ENCODE data around the gene EPN3. TPM values are rescaled to one million over a fixed set of nuclear protein-coding genes. Genes with fewer than 3 reads are reported as not detected.

Gene EPN3
- total RNA-seq, 4 donors from 2014 or later, result 3.0 to 17.3 (median 13.0) TPM

DNA sequence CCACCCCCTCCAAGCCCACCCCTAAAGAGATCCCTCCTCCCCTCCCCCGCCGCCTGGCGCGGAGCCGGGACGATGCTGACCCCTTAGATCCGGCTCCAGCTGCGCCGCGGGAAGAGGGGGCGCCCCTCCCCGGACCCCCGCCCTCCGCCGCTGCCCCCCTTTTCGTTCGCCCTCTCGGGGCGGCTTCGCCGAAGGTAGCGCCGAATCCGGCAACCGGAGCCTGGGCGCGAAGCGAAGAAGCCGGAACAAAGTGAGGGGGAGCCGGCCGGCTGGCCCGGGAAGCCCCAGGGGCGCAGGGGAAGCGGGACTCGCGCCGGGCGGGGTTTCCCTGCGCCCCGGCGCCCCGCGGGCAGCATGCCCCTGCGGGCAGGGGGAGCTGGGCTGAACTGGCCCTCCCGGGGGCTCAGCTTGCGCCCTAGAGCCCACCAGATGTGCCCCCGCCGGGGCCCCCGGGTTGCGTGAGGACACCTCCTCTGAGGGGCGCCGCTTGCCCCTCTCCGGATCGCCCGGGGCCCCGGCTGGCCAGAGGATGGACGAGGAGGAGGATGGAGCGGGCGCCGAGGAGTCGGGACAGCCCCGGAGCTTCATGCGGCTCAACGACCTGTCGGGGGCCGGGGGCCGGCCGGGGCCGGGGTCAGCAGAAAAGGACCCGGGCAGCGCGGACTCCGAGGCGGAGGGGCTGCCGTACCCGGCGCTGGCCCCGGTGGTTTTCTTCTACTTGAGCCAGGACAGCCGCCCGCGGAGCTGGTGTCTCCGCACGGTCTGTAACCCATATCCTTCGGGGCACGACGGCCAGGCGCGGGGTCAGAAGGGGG, 28.6 kb downstream of the EPN3 start:
- Histone ChIP-seq H3K9me3 (no peaks in the 10 kb centered on the region), H3K27me3 (peaks cover 0 to 36% of the 10 kb centered on the region in 2 donors), H3K4me3 (peak overlapping the region; percentile 31 to 80 (median 57)), H3K27ac (peak overlapping the region in 1 of 4 donors; percentile 38), H3K36me3 (no peaks in the 10 kb centered on the region), H3K4me1 (peaks cover 0 to 42% (median 30%) of the 10 kb centered on the region in 4 donors)
- no peak for TF ChIP-seq POLR2A (IDR thresholded peaks at IDR 0.05)
- TF ChIP-seq, protein P1, sequence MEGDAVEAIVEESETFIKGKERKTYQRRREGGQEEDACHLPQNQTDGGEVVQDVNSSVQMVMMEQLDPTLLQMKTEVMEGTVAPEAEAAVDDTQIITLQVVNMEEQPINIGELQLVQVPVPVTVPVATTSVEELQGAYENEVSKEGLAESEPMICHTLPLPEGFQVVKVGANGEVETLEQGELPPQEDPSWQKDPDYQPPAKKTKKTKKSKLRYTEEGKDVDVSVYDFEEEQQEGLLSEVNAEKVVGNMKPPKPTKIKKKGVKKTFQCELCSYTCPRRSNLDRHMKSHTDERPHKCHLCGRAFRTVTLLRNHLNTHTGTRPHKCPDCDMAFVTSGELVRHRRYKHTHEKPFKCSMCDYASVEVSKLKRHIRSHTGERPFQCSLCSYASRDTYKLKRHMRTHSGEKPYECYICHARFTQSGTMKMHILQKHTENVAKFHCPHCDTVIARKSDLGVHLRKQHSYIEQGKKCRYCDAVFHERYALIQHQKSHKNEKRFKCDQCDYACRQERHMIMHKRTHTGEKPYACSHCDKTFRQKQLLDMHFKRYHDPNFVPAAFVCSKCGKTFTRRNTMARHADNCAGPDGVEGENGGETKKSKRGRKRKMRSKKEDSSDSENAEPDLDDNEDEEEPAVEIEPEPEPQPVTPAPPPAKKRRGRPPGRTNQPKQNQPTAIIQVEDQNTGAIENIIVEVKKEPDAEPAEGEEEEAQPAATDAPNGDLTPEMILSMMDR (IDR thresholded peaks at IDR 0.05), result no peak
- no peak for DNase-seq

DNA sequence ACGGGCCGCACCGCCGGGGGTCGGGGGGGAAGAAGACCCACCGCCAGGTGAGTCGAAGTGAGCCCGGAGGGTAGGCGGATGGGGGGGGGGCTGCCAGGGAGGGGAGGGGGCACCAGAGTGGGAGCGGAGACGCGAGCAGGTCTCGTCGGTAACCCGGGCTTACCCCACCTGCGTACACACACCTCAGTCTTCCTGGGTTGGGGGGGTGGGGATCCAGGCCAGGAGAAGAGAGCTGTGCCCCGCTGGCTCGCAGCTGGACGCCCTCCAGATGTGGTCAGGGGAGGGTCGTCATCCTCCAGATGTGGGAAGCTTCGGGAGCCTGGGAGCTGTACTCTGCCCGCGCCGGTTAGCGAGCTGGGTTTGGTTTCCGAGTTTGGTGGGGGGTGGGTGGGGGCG, 29.2 kb downstream of the EPN3 start:
- peak overlapping the region in 3 of 4 donors; percentile 54 to 80 (median 60) for H3K4me3 ChIP-seq

DNA sequence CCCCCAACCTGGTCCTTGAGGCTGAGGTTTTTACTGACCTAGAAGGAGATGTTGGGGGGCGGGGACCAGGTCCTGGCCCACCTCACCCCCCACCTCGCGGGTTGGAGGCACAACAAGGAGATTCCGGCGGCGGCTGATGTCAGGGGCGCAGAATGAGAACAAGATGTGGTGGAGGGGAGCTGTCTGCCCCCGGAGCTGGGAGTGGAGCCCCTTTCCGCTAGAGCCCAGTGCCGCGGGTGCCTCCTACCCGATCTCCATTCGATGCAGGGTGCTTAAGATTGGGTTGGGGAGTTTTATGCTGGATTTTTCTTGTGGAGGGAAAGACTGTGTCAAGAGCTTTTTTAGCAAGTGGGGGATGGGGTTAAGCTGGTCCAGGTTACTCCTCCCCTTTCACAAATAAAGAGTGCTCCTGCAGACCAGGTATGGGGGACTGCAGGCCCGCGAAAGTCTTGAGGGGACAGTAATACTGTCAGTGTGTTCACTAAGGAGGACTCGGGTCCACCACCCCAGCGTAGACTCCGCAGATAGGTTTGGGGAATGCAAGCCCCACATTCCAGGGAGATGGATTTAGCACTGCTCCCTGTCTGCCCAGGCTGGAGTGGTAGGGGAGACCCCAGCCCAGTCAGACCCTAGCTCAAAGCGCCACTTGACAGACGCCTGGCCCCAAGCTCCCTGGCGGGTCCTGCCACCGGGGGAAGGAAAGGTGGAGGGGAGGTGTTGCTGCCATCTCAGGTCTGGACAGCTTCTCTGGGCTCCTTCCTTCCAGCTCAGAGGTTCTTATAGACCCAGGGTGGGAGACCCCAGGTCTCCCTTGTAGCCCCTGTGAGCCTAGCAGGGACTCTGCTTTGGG, 29.9 kb downstream of the EPN3 start:
- DNase-seq, result no peak
- Histone ChIP-seq H3K36me3 (no peaks in the 10 kb centered on the region), H3K27me3 (peaks cover 0 to 36% of the 10 kb centered on the region in 2 donors), H3K4me1 (peaks cover 0 to 42% (median 30%) of the 10 kb centered on the region in 4 donors), H3K27ac (no peak overlapping the region), H3K9me3 (no peaks in the 10 kb centered on the region), H3K4me3 (peak overlapping the region in 1 of 4 donors; percentile 60)
- TF ChIP-seq, protein P1 (IDR thresholded peaks at IDR 0.05), result no peak
- no peak for TF ChIP-seq POLR2A (IDR thresholded peaks at IDR 0.05)

More for the DNA sequence above, 29.2 kb downstream of the EPN3 start:
- H3K36me3 ChIP-seq, result no peaks in the 10 kb centered on the region
- TF ChIP-seq, protein P1 (IDR thresholded peaks at IDR 0.05), result no peak
- no peak for TF ChIP-seq POLR2A (IDR thresholded peaks at IDR 0.05)
- DNase-seq, result no peak
- H3K9me3 ChIP-seq, result no peaks in the 10 kb centered on the region
- H3K27ac ChIP-seq, result no peak overlapping the region
- H3K27me3 ChIP-seq, result peaks cover 0 to 36% of the 10 kb centered on the region in 2 donors
- H3K4me1 ChIP-seq, result peaks cover 0 to 42% (median 30%) of the 10 kb centered on the region in 4 donors

DNA sequence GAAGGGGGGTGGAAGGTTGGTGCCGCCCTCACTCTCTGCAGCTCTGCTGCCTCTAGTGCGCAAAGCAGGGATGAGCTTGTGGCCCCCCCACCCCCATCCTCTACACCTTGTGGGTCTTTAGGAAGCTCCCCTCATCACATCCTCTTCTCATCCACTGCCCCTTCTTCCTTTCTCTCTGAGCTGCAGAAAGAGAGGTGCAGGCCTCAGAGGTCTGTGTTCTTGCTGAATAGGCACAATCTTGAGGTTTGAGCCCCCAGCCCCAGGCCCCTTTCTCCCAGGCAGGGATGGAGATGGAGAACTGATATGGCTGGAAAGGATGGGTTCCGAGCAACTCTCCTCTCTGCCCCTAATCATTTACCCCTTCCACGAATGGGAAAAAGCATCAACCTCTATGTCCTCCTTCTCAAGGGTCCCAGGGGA, 30.6 kb downstream of the EPN3 start:
- Histone ChIP-seq H3K9me3 (no peaks in the 10 kb centered on the region), H3K4me3 (no peak overlapping the region), H3K27ac (no peak overlapping the region), H3K36me3 (no peaks in the 10 kb centered on the region), H3K4me1 (peaks cover 0 to 42% (median 30%) of the 10 kb centered on the region in 4 donors), H3K27me3 (peaks cover 0 to 36% of the 10 kb centered on the region in 2 donors)
- no peak for DNase-seq
- no peak for TF ChIP-seq POLR2A (IDR thresholded peaks at IDR 0.05)
- TF ChIP-seq, protein P1 (IDR thresholded peaks at IDR 0.05), result no peak

DNA sequence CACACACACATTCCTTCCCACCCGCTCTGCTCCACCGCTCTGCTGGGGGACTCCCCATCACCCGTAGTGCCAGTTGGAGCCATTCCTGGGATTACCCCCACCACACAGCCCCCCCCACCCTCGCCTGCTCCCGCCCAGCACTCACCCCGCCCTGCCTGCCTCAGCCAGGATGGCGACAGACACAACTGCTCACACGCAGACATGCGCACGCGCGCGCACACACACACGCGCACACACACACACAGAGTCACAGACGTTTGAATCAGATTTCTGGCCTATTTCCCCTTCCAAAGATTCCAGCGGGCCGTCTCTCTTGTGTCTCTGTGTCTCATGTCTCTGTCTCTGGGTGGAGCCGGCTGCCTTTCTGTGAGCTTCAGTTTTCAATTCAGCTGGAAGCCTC, 32.4 kb downstream of the EPN3 start:
- Histone ChIP-seq H3K36me3 (no peaks in the 10 kb centered on the region), H3K9me3 (no peaks in the 10 kb centered on the region), H3K4me1 (peaks cover 0 to 29% (median 19%) of the 10 kb centered on the region in 4 donors), H3K27ac (no peak overlapping the region), H3K27me3 (peaks cover 0 to 26% of the 10 kb centered on the region in 2 donors), H3K4me3 (no peak overlapping the region)
- TF ChIP-seq, protein P1 (IDR thresholded peaks at IDR 0.05), result no peak
- TF ChIP-seq POLR2A (IDR thresholded peaks at IDR 0.05), result no peak
- peak in 1 of 3 donors; percentile 65 for DNase-seq
